K562 (cell line): ENCODE data around the gene NYAP1. TPM values are rescaled to one million over a fixed set of nuclear protein-coding genes. Genes with fewer than 3 reads are reported as not detected.

Experiments used
- CBX8 ChIP-seq: fragments of 200-600 bp; sonication (generic); IDR thresholded peaks from 2 replicates; pipeline ENCODE4 v1.6.1; 2012; ENCODE audit warnings: borderline replicate concordance, mixed run types, low read depth, mild to moderate bottlenecking, moderate library complexity, mixed read lengths, low read length, control low read depth, inconsistent platforms; ENCODE audit not compliant: poor library complexity, severe bottlenecking; ENCODE audit errors: extremely low read depth
- CREM ChIP-seq: IDR thresholded peaks from 2 replicates; pipeline ENCODE4 v1.6.1; 2014; ENCODE audit warnings: antibody characterized with exemption, low read depth
- E2F4 ChIP-seq: sonication (generic); formaldehyde crosslinking; IDR thresholded peaks from 2 replicates; pipeline ENCODE4 v1.8.0; 2022; ENCODE audit warnings: mild to moderate bottlenecking, low read depth, missing genetic modification reagents
- EGR1 ChIP-seq: fragments of 450-650 bp; conservative IDR thresholded peaks from 2 replicates; pipeline ENCODE4 v1.6.1; 2017; ENCODE audit warnings: mild to moderate bottlenecking
- ID3 ChIP-seq, 2 experiments: fragments of 250-450 bp in 1 of 2; fragments of 450-650 bp in 1 of 2; sonication (Bioruptor Pico) in 1 of 2; IDR thresholded peaks; 2 replicates each; pipeline versions ENCODE4 v1.6.1 to v1.8.0; 2016 to 2021; ENCODE audit warnings: mild to moderate bottlenecking in 2 of 2, moderate library complexity in 2 of 2, missing compliant biosample characterization in 1 of 2, missing genetic modification characterization in 1 of 2
- SP1 ChIP-seq: sonication (generic); formaldehyde crosslinking; IDR thresholded peaks from 2 replicates; pipeline ENCODE4 v1.8.1; 2022; ENCODE audit warnings: mild to moderate bottlenecking, missing genetic modification reagents
- SP2 ChIP-seq: IDR thresholded peaks from 2 replicates; pipeline ENCODE4 v1.6.1; 2011; ENCODE audit warnings: mild to moderate bottlenecking, low read depth, low read length, moderate library complexity; ENCODE audit not compliant: poor library complexity, severe bottlenecking; ENCODE audit errors: extremely low read depth
- SRSF7 ChIP-seq: fragments of 200-400 bp; formaldehyde crosslinking; optimal IDR thresholded peaks from 2 replicates; pipeline ENCODE3; 2017; ENCODE audit warnings: mild to moderate bottlenecking, low read depth, low read length
- TAF7 ChIP-seq: fragments of 450-650 bp; IDR thresholded peaks from 2 replicates; pipeline ENCODE4 v1.6.1; 2016; ENCODE audit warnings: missing genetic modification characterization, missing compliant biosample characterization
- ZC3H8 ChIP-seq: fragments of 450-650 bp; IDR thresholded peaks from 2 replicates; pipeline ENCODE4 v1.6.1; 2017
- ZNF407 ChIP-seq: fragments of 450-650 bp; IDR thresholded peaks from 2 replicates; pipeline ENCODE4 v1.6.1; 2016; ENCODE audit warnings: low read depth
- ZNF766 ChIP-seq: fragments of 200-800 bp; sonication (Bioruptor generic); conservative IDR thresholded peaks from 2 replicates; pipeline ENCODE4 v1.6.1; 2016; ENCODE audit warnings: missing genetic modification characterization, missing compliant biosample characterization
- polyA plus RNA-seq, 8 experiments: library from polyadenylated mRNA; depleted of rRNA in 4 of 8; stranded (reverse) in 5 of 8; unstranded in 3 of 8; fragments of >200 nt; fragmentation: Nextera tagmentation in 2 of 8; fragmentation: Illumina TruSeq in 1 of 8; extraction: Ambion mirVana in 2 of 8; extraction: Trizol in 1 of 8; gene quantifications; 2 replicates each; pipeline versions ENCODE4 v1.2.1 to v1.2.3, GENCODE V29; 2011 to 2014; ENCODE audit warnings: inconsistent platforms in 1 of 8, missing spikeins in 1 of 8
- total RNA-seq, 7 experiments: library from RNA; depleted of rRNA in 6 of 7; stranded (reverse); fragments of >200 nt in 6 of 7; fragmentation: Illumina TruSeq in 2 of 7; extraction: Trizol in 2 of 7; gene quantifications; 2 replicates each; pipeline versions ENCODE4 v1.2.1 to v1.2.3, GENCODE V29; 2011 to 2021; ENCODE audit warnings: low replicate concordance in 1 of 7
- TF ChIP-seq, protein P1 (sequence below): fragments of 250-450 bp; sonication (Bioruptor Pico); IDR thresholded peaks from 2 replicates; pipeline ENCODE4 v1.4.0; 2020; ENCODE audit warnings: mild to moderate bottlenecking, moderate library complexity, borderline replicate concordance

The NYAP1 gene
- total and polyA plus RNA-seq, 9 of the 15 experiments (the other 6 are each of a cell fraction or from before 2014, with no cell fraction given) = 0.11 to 0.88 (median 0.22) TPM; not detected in 2

DNA sequence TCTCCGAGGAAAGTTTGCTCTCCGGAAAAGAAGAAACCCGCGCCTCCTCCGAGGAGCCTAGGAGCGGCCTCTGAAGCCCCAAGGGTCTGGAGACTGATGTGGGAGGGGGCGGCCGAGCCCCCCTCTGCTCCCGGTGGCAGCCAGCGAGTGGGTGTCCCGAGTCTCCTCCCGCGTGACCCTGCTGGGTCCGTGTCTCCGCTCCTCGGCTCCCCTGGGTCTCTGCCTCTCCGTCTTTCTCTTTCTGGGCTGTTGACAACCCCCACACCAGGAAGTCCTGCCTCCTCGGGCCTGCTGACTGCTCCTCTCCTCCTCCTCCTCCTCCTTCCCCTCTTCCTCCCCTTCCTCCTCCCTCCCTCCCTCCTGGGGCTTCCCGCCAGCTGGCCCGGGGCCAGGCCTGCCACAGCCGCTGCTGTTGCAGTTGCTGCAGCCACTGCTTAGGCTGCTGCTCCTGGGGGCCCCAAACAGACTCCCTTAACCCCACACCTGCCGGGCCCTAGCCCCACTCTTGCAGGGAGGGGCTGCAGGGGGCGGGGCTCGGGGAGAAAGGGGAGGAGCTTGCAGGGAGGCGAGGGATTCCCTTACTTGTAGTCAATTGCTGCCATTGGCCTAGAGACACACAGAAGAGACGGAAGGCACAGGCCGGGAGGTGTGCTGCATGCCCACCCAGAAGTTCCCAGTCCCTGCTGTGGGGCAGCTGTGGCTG, 4.6 kb upstream of the NYAP1 start, which contains the start of gene TSC22D4 (continued):
- TF ChIP-seq ZC3H8 (peak; percentile 41; the same call in 1 of the 2 replicates), E2F4 (CRISPR knock-in tag) (0 out of 2 replicates have a peak, but pooled peaks have one; percentile 54), ID3 (CRISPR knock-in tag; IDR thresholded peaks at IDR 0.05) (no peak), ID3 (tag; IDR thresholded peaks at IDR 0.05) (no peak), ZNF766 (CRISPR knock-in tag) (no peak), SP1 (CRISPR knock-in tag) (peak; percentile 85), CREM (peak; percentile 56; the same call in 1 of the 2 replicates), TAF7 (tag) (peak; percentile 40; the same call in 1 of the 2 replicates), SRSF7 (no peak), ZNF407 (no peak; the same call in 1 of the 2 replicates), EGR1 (peak; percentile 84), SP2 (peak; percentile 17), CBX8 (no peak)
- TF ChIP-seq, protein P1, sequence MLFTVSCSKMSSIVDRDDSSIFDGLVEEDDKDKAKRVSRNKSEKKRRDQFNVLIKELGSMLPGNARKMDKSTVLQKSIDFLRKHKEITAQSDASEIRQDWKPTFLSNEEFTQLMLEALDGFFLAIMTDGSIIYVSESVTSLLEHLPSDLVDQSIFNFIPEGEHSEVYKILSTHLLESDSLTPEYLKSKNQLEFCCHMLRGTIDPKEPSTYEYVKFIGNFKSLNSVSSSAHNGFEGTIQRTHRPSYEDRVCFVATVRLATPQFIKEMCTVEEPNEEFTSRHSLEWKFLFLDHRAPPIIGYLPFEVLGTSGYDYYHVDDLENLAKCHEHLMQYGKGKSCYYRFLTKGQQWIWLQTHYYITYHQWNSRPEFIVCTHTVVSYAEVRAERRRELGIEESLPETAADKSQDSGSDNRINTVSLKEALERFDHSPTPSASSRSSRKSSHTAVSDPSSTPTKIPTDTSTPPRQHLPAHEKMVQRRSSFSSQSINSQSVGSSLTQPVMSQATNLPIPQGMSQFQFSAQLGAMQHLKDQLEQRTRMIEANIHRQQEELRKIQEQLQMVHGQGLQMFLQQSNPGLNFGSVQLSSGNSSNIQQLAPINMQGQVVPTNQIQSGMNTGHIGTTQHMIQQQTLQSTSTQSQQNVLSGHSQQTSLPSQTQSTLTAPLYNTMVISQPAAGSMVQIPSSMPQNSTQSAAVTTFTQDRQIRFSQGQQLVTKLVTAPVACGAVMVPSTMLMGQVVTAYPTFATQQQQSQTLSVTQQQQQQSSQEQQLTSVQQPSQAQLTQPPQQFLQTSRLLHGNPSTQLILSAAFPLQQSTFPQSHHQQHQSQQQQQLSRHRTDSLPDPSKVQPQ (CRISPR knock-in tag) = no peak
